Measurements from ENCODE around the gene PCSK2. TPM values are rescaled to one million over a fixed set of nuclear protein-coding genes. Genes with fewer than 3 reads are reported as not detected.

Gene PCSK2
- polyA plus RNA-seq, 2 of the 4 experiments (the other 2 are of a cell fraction), result 0.01 TPM; not detected in 1

DNA sequence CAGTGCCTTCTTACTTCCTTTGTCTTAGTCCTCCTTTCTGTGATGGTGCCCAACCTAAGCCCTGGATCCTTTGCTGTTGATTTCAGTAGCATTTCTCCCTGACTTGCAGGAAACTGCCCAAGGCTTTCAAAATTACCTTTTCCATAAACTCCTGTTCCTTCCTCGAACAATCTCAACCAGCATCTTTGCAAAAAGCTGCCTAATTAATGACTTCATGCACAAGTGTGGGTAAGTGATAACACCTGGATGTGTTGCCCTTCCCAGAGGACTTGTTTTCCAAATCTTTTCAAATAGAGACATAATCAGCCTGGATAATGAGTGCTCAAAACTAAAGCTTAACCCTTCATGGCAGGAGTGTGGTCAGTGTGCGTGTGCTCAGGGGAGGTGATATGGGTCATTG, 118.0 kb downstream of the PCSK2 start:
- Histone ChIP-seq H3K27ac (no peak overlapping the region), H3K4me3 (no peak overlapping the region), H3K9me3 (no peaks in the 10 kb centered on the region), H3K4me2 (no peak overlapping the region), H3K4me1 (no peaks in the 10 kb centered on the region)
- FAIRE-seq (no peak), DNase-seq (ENCODE audit: low read depth in 1 of 2, low spot score in 1 of 2) (no peak), ATAC-seq (no peak)
- WGBS (ENCODE audit: missing lambda C conversion rate), result 3% methylated on average over 2 of the region's 2 CpGs
- TF ChIP-seq HOXB5 (CRISPR knock-in tag; IDR thresholded peaks at IDR 0.05) (no peak), ESRRA (IDR thresholded peaks at IDR 0.05; ENCODE audit: borderline replicate concordance, low read length) (no peak), EP300 (IDR thresholded peaks at IDR 0.05) (no peak), RFX5 (IDR thresholded peaks at IDR 0.05) (no peak), NFE2L2 (conservative IDR thresholded peaks at IDR 0.05; ENCODE audit: low read length) (no peak), CHD4 (IDR thresholded peaks at IDR 0.05; ENCODE audit: borderline replicate concordance) (no peak), CBX2 (IDR thresholded peaks at IDR 0.05; ENCODE audit: borderline replicate concordance, low read depth) (no peak), HEYL (CRISPR knock-in tag; IDR thresholded peaks at IDR 0.05) (no peak)
- TF ChIP-seq, protein P1, sequence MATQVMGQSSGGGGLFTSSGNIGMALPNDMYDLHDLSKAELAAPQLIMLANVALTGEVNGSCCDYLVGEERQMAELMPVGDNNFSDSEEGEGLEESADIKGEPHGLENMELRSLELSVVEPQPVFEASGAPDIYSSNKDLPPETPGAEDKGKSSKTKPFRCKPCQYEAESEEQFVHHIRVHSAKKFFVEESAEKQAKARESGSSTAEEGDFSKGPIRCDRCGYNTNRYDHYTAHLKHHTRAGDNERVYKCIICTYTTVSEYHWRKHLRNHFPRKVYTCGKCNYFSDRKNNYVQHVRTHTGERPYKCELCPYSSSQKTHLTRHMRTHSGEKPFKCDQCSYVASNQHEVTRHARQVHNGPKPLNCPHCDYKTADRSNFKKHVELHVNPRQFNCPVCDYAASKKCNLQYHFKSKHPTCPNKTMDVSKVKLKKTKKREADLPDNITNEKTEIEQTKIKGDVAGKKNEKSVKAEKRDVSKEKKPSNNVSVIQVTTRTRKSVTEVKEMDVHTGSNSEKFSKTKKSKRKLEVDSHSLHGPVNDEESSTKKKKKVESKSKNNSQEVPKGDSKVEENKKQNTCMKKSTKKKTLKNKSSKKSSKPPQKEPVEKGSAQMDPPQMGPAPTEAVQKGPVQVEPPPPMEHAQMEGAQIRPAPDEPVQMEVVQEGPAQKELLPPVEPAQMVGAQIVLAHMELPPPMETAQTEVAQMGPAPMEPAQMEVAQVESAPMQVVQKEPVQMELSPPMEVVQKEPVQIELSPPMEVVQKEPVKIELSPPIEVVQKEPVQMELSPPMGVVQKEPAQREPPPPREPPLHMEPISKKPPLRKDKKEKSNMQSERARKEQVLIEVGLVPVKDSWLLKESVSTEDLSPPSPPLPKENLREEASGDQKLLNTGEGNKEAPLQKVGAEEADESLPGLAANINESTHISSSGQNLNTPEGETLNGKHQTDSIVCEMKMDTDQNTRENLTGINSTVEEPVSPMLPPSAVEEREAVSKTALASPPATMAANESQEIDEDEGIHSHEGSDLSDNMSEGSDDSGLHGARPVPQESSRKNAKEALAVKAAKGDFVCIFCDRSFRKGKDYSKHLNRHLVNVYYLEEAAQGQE (IDR thresholded peaks at IDR 0.05), result no peak
- TF ChIP-seq, protein P2, sequence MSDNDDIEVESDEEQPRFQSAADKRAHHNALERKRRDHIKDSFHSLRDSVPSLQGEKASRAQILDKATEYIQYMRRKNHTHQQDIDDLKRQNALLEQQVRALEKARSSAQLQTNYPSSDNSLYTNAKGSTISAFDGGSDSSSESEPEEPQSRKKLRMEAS (IDR thresholded peaks at IDR 0.05), result no peak
- TF ChIP-seq, protein P3, sequence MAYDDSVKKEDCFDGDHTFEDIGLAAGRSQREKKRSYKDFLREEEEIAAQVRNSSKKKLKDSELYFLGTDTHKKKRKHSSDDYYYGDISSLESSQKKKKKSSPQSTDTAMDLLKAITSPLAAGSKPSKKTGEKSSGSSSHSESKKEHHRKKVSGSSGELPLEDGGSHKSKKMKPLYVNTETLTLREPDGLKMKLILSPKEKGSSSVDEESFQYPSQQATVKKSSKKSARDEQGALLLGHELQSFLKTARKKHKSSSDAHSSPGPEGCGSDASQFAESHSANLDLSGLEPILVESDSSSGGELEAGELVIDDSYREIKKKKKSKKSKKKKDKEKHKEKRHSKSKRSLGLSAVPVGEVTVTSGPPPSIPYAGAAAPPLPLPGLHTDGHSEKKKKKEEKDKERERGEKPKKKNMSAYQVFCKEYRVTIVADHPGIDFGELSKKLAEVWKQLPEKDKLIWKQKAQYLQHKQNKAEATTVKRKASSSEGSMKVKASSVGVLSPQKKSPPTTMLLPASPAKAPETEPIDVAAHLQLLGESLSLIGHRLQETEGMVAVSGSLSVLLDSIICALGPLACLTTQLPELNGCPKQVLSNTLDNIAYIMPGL (CRISPR knock-in tag; IDR thresholded peaks at IDR 0.05; ENCODE audit: borderline replicate concordance), result no peak
- TF ChIP-seq, protein P4, sequence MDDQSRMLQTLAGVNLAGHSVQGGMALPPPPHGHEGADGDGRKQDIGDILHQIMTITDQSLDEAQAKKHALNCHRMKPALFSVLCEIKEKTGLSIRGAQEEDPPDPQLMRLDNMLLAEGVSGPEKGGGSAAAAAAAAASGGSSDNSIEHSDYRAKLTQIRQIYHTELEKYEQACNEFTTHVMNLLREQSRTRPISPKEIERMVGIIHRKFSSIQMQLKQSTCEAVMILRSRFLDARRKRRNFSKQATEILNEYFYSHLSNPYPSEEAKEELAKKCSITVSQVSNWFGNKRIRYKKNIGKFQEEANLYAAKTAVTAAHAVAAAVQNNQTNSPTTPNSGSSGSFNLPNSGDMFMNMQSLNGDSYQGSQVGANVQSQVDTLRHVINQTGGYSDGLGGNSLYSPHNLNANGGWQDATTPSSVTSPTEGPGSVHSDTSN (IDR thresholded peaks at IDR 0.05), result no peak
- TF ChIP-seq, protein P5, sequence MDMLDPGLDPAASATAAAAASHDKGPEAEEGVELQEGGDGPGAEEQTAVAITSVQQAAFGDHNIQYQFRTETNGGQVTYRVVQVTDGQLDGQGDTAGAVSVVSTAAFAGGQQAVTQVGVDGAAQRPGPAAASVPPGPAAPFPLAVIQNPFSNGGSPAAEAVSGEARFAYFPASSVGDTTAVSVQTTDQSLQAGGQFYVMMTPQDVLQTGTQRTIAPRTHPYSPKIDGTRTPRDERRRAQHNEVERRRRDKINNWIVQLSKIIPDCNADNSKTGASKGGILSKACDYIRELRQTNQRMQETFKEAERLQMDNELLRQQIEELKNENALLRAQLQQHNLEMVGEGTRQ (IDR thresholded peaks at IDR 0.05), result no peak
- ChIA-PET POLR2A (no interaction called here), CTCF (interaction anchor here (1.3 to 1.5 kb wide), 2 partner anchors 14 to 542 kb away, joined by 4 to 5 read pairs; no protein-coding TSS in a partner anchor)

DNA sequence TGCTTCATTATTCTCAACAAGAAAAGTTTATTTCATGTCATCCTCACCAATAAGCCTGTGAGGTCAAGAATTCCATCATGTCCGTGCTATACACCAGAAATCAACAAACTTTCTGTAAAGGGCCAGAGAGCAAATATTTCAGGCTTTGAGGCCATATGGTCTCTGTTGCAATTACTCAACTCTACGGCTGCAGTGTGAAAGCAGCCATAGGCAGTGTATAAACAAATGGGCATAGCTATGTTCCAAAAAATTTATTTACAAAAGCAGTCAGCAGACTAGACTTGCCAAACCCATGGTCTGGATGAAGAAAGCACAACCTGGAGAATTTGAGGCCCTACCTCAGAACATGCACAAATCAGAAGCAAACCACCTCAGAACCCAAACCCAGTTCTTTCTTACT, 118.5 kb downstream of the PCSK2 start:
- Histone ChIP-seq H3K4me3 (no peak overlapping the region), H3K4me2 (no peak overlapping the region), H3K9me3 (no peaks in the 10 kb centered on the region), H3K4me1 (no peaks in the 10 kb centered on the region), H3K27ac (no peak overlapping the region)
- ChIA-PET CTCF (interaction anchor here (1.3 kb wide), 1 partner anchor 13 kb away, joined by 5 read pairs; no protein-coding TSS in a partner anchor), POLR2A (no interaction called here)
- no peak for ATAC-seq
- no peak for FAIRE-seq
- DNase-seq (ENCODE audit: low read depth in 1 of 2, low spot score in 1 of 2), result no peak
- TF ChIP-seq EHF (CRISPR knock-in tag; IDR thresholded peaks at IDR 0.05) (no peak), BHLHE40 (IDR thresholded peaks at IDR 0.05; ENCODE audit: low read depth, low read length) (no peak), FOXS1 (CRISPR knock-in tag; IDR thresholded peaks at IDR 0.05) (no peak), NFE2L2 (conservative IDR thresholded peaks at IDR 0.05; ENCODE audit: low read length) (no peak), KDM5A (IDR thresholded peaks at IDR 0.05) (no peak), CHD2 (IDR thresholded peaks at IDR 0.05; ENCODE audit: low read length, partially characterized antibody) (no peak), ZC3H11A (IDR thresholded peaks at IDR 0.05) (no peak)
- WGBS (ENCODE audit: missing lambda C conversion rate), result 2% methylated on average over 2 of the region's 2 CpGs

Measured in A549 (cell line).